IMR-90 (cell line): Measurements from ENCODE around the gene LIMK2. TPM values are rescaled to one million over a fixed set of nuclear protein-coding genes. Genes with fewer than 3 reads are reported as not detected.

Experiments used
- ATAC-seq: fragments of 200-7000 bp; cut with Tn5 transposase; 2 replicates; pipeline ENCODE4 v1.9.1; 2020; ENCODE audit warnings: low read depth, mild to moderate bottlenecking, moderate library complexity
- BruUV-seq: library from RNA; stranded (reverse); fragments of 400-500 nt; replicated peaks from 2 replicates; lab custom pipeline; 2021; lab: Mats Ljungman, UMichigan
- CTCF ChIA-PET: fragments of 300-600 bp; formaldehyde crosslinking; extraction: SDS; loops from one replicate; lab custom pipeline; 2021; ENCODE audit warnings: antibody characterized with exemption; lab: Yijun Ruan, JAX
- POLR2A ChIA-PET: fragments of 300-600 bp; sonication (Branson Sonifier 250); formaldehyde crosslinking; loops from one replicate; lab custom pipeline; 2022; ENCODE audit warnings: antibody characterized with exemption; ENCODE audit not compliant: unreplicated experiment; lab: Charles Lee
- DNase-seq: peaks from one replicate; pipeline ENCODE4 v3.0.0; 2013
- H2AFZ ChIP-seq: replicated peaks from 2 replicates; pipeline ENCODE3; 2013; ENCODE audit warnings: low read length, mild to moderate bottlenecking; ENCODE audit not compliant: poor library complexity
- H2AK5ac ChIP-seq: 2 replicates; pipeline ENCODE4 v1.6.1; 2013; ENCODE audit warnings: low read depth, low read length, inconsistent platforms
- H2AK9ac ChIP-seq: replicated peaks from 2 replicates; pipeline ENCODE3; 2013; ENCODE audit warnings: mild to moderate bottlenecking, low read depth, low read length, moderate library complexity; ENCODE audit not compliant: poor library complexity
- H2BK120ac ChIP-seq: 2 replicates; pipeline ENCODE4 v1.6.1; 2013; ENCODE audit warnings: low read depth, low read length, inconsistent platforms
- H2BK15ac ChIP-seq: 3 replicates; pipeline ENCODE4 v1.6.1; 2013; ENCODE audit warnings: low read depth, low read length, inconsistent platforms
- H2BK20ac ChIP-seq: 2 replicates; pipeline ENCODE4 v1.6.1; 2013; ENCODE audit warnings: low read depth, mild to moderate bottlenecking, inconsistent platforms, low read length, moderate library complexity
- H2BK5ac ChIP-seq: 2 replicates; pipeline ENCODE4 v1.6.1; 2013; ENCODE audit warnings: mild to moderate bottlenecking, low read depth, low read length, inconsistent platforms; ENCODE audit not compliant: poor library complexity, severe bottlenecking
- H3K14ac ChIP-seq: replicated peaks from 2 replicates; pipeline ENCODE4 v1.6.1; 2013; ENCODE audit warnings: low read depth, low read length, inconsistent platforms
- H3K18ac ChIP-seq: 2 replicates; pipeline ENCODE4 v1.6.1; 2013; ENCODE audit warnings: low read depth, low read length, control low read depth
- H3K23ac ChIP-seq: 2 replicates; pipeline ENCODE4 v1.6.1; 2013; ENCODE audit warnings: low read depth, low read length, inconsistent platforms
- H3K27ac ChIP-seq: 2 replicates; pipeline ENCODE4 v1.5.1; 2013; ENCODE audit warnings: mild to moderate bottlenecking, control low read depth, low read length; ENCODE audit not compliant: insufficient read depth
- H3K27me3 ChIP-seq: 2 replicates; pipeline ENCODE4 v1.6.1; 2013; ENCODE audit warnings: low read length; ENCODE audit not compliant: control insufficient read depth, insufficient read depth
- H3K36me3 ChIP-seq: 2 replicates; pipeline ENCODE4 v1.6.1; 2013; ENCODE audit warnings: low read length, mixed read lengths; ENCODE audit not compliant: control insufficient read depth, insufficient read depth
- H3K4ac ChIP-seq: 2 replicates; pipeline ENCODE4 v1.6.1; 2013; ENCODE audit warnings: low read depth, low read length, inconsistent platforms
- H3K4me1 ChIP-seq: 2 replicates; pipeline ENCODE4 v1.6.1; 2013; ENCODE audit warnings: low read length, mixed read lengths; ENCODE audit not compliant: control insufficient read depth, insufficient read depth
- H3K4me2 ChIP-seq: 2 replicates; pipeline ENCODE4 v1.6.1; 2013; ENCODE audit warnings: low read depth, mild to moderate bottlenecking, control low read depth, low read length, moderate library complexity
- H3K4me3 ChIP-seq: 2 replicates; pipeline ENCODE4 v1.5.1; 2013; ENCODE audit warnings: low read depth, mild to moderate bottlenecking, control low read depth, low read length, moderate library complexity; ENCODE audit not compliant: insufficient read depth
- H3K56ac ChIP-seq: 2 replicates; pipeline ENCODE4 v1.6.1; 2013; ENCODE audit warnings: low read length, inconsistent platforms; ENCODE audit not compliant: insufficient read depth; ENCODE audit errors: extremely low read depth
- H3K79me1 ChIP-seq, 2 experiments: 2 replicates each; pipeline ENCODE4 v1.6.1; 2013; ENCODE audit warnings: low read length in 2 of 2, inconsistent platforms in 1 of 2, low read depth in 1 of 2
- H3K9ac ChIP-seq: 2 replicates; pipeline ENCODE4 v1.6.1; 2013; ENCODE audit warnings: low read depth, low read length, control low read depth
- H3K9me1 ChIP-seq: 2 replicates; pipeline ENCODE4 v1.6.1; 2013; ENCODE audit warnings: low read length, inconsistent platforms; ENCODE audit not compliant: insufficient read depth
- H3K9me3 ChIP-seq: 2 replicates; pipeline ENCODE4 v1.6.1; 2013; ENCODE audit warnings: low read length; ENCODE audit not compliant: control insufficient read depth, insufficient read depth
- H4K20me1 ChIP-seq: 2 replicates; pipeline ENCODE4 v1.6.1; 2013; ENCODE audit warnings: low read length, inconsistent platforms; ENCODE audit not compliant: insufficient read depth
- H4K5ac ChIP-seq: 2 replicates; pipeline ENCODE4 v1.6.1; 2013; ENCODE audit warnings: mild to moderate bottlenecking, low read depth, low read length, control low read depth
- H4K8ac ChIP-seq, 2 experiments: 2 replicates each; pipeline ENCODE4 v1.6.1; 2013; ENCODE audit warnings: low read depth in 2 of 2, low read length in 2 of 2, control low read depth in 1 of 2, inconsistent platforms in 1 of 2
- H4K91ac ChIP-seq: 2 replicates; pipeline ENCODE4 v1.6.1; 2013; ENCODE audit warnings: low read depth, low read length, inconsistent platforms; ENCODE audit not compliant: insufficient read depth
- BHLHE40 ChIP-seq: fragments of 150-350 bp; IDR thresholded peaks from 2 replicates; pipeline ENCODE4 v1.6.1; 2016; ENCODE audit warnings: mild to moderate bottlenecking, low read depth, low read length
- POLR2A ChIP-seq: IDR thresholded peaks from 2 replicates; pipeline ENCODE4 v1.6.1; 2012; ENCODE audit warnings: mild to moderate bottlenecking, low read depth, low read length
- WGBS, 2 experiments: methylation state at CpG; one replicate each; pipeline versions ENCODE4 v1.1.5 to v1.1.7; 2013; ENCODE audit warnings: missing lambda C conversion rate in 2 of 2; ENCODE audit not compliant: insufficient read length in 1 of 2; ENCODE audit errors: extremely low coverage in 2 of 2; 5-methylcytosine and 5-hydroxymethylcytosine counted together
- dilution Hi-C: fragments of 300-500 bp; cut with HindIII; formaldehyde crosslinking; loops from one replicate; pipeline ENCODE4 v1.14.3; 2018; ENCODE audit warnings: low sequenced_read_pairs; ENCODE audit not compliant: unreplicated experiment
- in situ Hi-C: fragments of 300-500 bp; cut with MboI; formaldehyde crosslinking; loops from 3 replicates; pipeline ENCODE4 v1.14.3; 2019; ENCODE audit warnings: low sequenced_read_pairs, inconsistent platforms, mixed read lengths
- intact Hi-C: fragments of 100-400 bp; cut with micrococcal nuclease; formaldehyde crosslinking; loops from 2 replicates; pipeline ENCODE4 v1.10.0; 2022
- polyA plus RNA-seq, 3 experiments: library from polyadenylated mRNA; depleted of rRNA; stranded (reverse); fragments of >200 nt; gene quantifications; 2 replicates each; pipeline ENCODE4 v1.2.3, GENCODE V29; 2012; ENCODE audit warnings: low replicate concordance in 1 of 3
- total RNA-seq: library from RNA; depleted of rRNA; stranded (reverse); fragments of >200 nt; gene quantifications from 2 replicates; pipeline ENCODE4 v1.2.3, GENCODE V29; 2012

Gene LIMK2
- total and polyA plus RNA-seq, 2 of the 4 experiments (the other 2 are of a cell fraction) = 14.5 to 31.9 TPM

GRCh38 chr22:31278151-31278621, 66.1 kb downstream of the LIMK2 start:
- 69% methylated on average over 3 of the region's 9 CpGs; no CpG with 5 or more reads in 1 of the 2 experiments for WGBS, 2 experiments
- Histone ChIP-seq H3K18ac (no peak overlapping the region), H3K9me3 (no peaks in the 10 kb centered on the region), H2AK9ac (no peak overlapping the region), H2BK20ac (no peak overlapping the region), H4K5ac (no peak overlapping the region), H3K9me1 (no peaks in the 10 kb centered on the region; the same call in 1 of the 2 replicates), H2BK120ac (no peak overlapping the region), H3K56ac (no peak overlapping the region), H3K9ac (no peak overlapping the region), H3K4ac (no peak overlapping the region), H3K4me3 (no peak overlapping the region), H3K4me2 (no peak overlapping the region), H3K79me1 (no peaks in the 10 kb centered on the region), H3K27ac (no peak overlapping the region), H2BK5ac (no peak overlapping the region), H4K20me1 (peaks cover 7% of the 10 kb centered on the region; the same call in 1 of the 2 replicates), H3K23ac (no peak overlapping the region), H4K8ac (no peak overlapping the region), H2AK5ac (no peak overlapping the region), H4K91ac (no peak overlapping the region), H3K4me1 (no peaks in the 10 kb centered on the region), H3K27me3 (no peaks in the 10 kb centered on the region), H2AFZ (no peak overlapping the region), H3K14ac (no peak overlapping the region), H2BK15ac (no peak overlapping the region), H3K36me3 (peaks cover 48% of the 10 kb centered on the region)
- no peak for ATAC-seq
- no peak for DNase-seq
- TF ChIP-seq POLR2A (no peak), BHLHE40 (no peak)
- dilution Hi-C loops (no loop called here), intact Hi-C loops (no loop called here), in situ Hi-C loops (no loop called here)
- ChIA-PET POLR2A (no interaction called here), CTCF (interaction anchor here (0.5 kb wide), 1 partner anchor 348 kb away, joined by 4 read pairs; no protein-coding TSS in a partner anchor)
- BruUV-seq = no TSS peak
